Measurements from ENCODE around the gene PDZRN3. TPM values are rescaled to one million over a fixed set of nuclear protein-coding genes. Genes with fewer than 3 reads are reported as not detected.

PDZRN3 gene
- total and polyA plus RNA-seq, 10 donors, result 1.5 to 5.5 (median 2.8) TPM

DNA sequence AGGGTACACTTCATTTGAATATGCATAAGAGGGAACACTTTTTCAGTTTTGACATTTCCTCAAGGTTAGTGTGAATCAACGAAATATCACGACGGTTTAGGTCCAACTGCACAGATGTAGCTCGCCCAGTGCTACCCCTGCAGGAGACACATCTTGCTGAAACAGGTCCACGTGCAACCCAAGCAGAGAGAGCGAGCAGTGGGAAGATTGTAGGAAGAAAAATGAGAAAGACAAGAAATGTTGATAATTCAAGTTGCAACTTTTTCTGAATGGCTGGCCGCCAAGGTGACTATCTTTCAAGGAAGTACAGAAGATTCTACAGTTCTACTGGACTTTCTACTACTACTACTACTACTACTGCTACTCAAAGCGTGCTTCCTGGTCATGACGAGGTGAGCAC lies 231.7 kb downstream of the PDZRN3 start:
- no peaks in the 10 kb centered on the region for H3K9me3 ChIP-seq
- intact Hi-C loops (cut with DNase I; ENCODE audit: low total_unique reads), result no loop called here
- DNase-seq, result no peak
- H3K4me1 ChIP-seq, result no peaks in the 10 kb centered on the region
- no peak for TF ChIP-seq POLR2AphosphoS5 (IDR thresholded peaks at IDR 0.05)
- TF ChIP-seq, protein P1, sequence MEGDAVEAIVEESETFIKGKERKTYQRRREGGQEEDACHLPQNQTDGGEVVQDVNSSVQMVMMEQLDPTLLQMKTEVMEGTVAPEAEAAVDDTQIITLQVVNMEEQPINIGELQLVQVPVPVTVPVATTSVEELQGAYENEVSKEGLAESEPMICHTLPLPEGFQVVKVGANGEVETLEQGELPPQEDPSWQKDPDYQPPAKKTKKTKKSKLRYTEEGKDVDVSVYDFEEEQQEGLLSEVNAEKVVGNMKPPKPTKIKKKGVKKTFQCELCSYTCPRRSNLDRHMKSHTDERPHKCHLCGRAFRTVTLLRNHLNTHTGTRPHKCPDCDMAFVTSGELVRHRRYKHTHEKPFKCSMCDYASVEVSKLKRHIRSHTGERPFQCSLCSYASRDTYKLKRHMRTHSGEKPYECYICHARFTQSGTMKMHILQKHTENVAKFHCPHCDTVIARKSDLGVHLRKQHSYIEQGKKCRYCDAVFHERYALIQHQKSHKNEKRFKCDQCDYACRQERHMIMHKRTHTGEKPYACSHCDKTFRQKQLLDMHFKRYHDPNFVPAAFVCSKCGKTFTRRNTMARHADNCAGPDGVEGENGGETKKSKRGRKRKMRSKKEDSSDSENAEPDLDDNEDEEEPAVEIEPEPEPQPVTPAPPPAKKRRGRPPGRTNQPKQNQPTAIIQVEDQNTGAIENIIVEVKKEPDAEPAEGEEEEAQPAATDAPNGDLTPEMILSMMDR (IDR thresholded peaks at IDR 0.05 in 8 of 11, conservative IDR thresholded peaks at IDR 0.05 in 3 of 11), result no peak
- no peak for TF ChIP-seq POLR2A (IDR thresholded peaks at IDR 0.05)
- no peaks in the 10 kb centered on the region for H3K27me3 ChIP-seq (replicated peaks in 1 of 7)
- 87 to 90% (median 89%) methylated on average over 9 of the region's 9 CpGs for WGBS, 5 donors
- no peaks in the 10 kb centered on the region for H3K36me3 ChIP-seq
- H3K4me3 ChIP-seq, result no peak overlapping the region
- H3K27ac ChIP-seq, result no peak overlapping the region

DNA sequence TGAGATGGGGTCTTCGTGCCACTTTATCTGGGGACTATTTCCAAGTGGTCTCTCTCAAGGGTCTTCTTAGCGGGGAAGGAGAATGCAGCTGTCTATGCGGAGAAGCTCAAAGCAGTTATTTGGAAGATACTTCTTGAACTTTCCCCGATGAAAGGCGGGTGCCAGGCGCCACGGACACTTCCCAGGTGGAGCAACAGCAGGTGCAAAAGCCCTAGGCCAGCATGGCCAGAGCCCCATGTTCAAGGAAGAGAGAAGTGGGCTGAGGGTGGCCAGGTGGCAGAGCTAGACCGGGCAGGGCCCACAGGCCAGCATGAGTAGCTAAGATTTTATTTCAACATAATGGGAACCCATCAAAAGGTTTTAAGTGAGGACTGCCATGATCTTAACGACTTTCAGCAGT lies 232.8 kb downstream of the PDZRN3 start:
- no peaks in the 10 kb centered on the region for H3K36me3 ChIP-seq
- H3K27me3 ChIP-seq (replicated peaks in 1 of 7), result no peaks in the 10 kb centered on the region
- DNase-seq, result no peak
- H3K4me3 ChIP-seq, result no peak overlapping the region
- TF ChIP-seq, protein P1 (IDR thresholded peaks at IDR 0.05 in 8 of 11, conservative IDR thresholded peaks at IDR 0.05 in 3 of 11), result no peak
- TF ChIP-seq POLR2A (IDR thresholded peaks at IDR 0.05) (no peak), POLR2AphosphoS5 (IDR thresholded peaks at IDR 0.05) (no peak)
- 84 to 90% (median 85%) methylated on average over 9 of the region's 9 CpGs for WGBS, 5 donors
- no peak overlapping the region for H3K27ac ChIP-seq
- intact Hi-C loops (cut with DNase I; ENCODE audit: low total_unique reads), result no loop called here
- no peaks in the 10 kb centered on the region for H3K9me3 ChIP-seq
- no peaks in the 10 kb centered on the region for H3K4me1 ChIP-seq

DNA sequence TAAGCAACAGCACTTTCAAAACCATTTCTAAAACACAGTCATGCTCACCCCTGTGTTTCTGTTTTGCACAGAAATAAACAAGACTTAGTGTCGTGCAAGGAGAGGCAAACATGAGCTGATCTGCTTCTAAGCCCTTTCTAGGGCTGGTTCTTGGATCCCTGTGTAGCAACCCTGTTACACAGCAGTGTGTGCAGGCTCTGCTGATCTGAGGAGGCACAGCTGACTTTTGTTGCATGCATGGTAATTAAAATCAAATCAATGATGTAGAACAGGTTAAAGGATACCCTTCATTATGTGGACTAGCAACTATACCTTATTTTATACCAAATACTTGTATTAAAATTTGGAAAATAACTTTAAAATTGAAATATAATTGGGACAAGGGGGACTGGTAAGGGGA lies 234.8 kb downstream of the PDZRN3 start:
- TF ChIP-seq, protein P1 (IDR thresholded peaks at IDR 0.05 in 8 of 11, conservative IDR thresholded peaks at IDR 0.05 in 3 of 11), result no peak
- TF ChIP-seq POLR2A (IDR thresholded peaks at IDR 0.05), result no peak
- no peak for TF ChIP-seq POLR2AphosphoS5 (IDR thresholded peaks at IDR 0.05)
- peaks cover 0 to 2% (median 0%) of the 10 kb centered on the region in 8 donors for H3K9me3 ChIP-seq
- DNase-seq, result no peak
- 45 to 86% (median 58%) methylated on average over 1 of the region's 1 CpG for WGBS, 5 donors
- intact Hi-C loops (cut with DNase I; ENCODE audit: low total_unique reads), result no loop called here
- no peaks in the 10 kb centered on the region for H3K4me1 ChIP-seq
- H3K27ac ChIP-seq, result no peak overlapping the region
- no peaks in the 10 kb centered on the region for H3K27me3 ChIP-seq (replicated peaks in 1 of 7)
- H3K36me3 ChIP-seq, result no peaks in the 10 kb centered on the region
- no peak overlapping the region for H3K4me3 ChIP-seq

DNA sequence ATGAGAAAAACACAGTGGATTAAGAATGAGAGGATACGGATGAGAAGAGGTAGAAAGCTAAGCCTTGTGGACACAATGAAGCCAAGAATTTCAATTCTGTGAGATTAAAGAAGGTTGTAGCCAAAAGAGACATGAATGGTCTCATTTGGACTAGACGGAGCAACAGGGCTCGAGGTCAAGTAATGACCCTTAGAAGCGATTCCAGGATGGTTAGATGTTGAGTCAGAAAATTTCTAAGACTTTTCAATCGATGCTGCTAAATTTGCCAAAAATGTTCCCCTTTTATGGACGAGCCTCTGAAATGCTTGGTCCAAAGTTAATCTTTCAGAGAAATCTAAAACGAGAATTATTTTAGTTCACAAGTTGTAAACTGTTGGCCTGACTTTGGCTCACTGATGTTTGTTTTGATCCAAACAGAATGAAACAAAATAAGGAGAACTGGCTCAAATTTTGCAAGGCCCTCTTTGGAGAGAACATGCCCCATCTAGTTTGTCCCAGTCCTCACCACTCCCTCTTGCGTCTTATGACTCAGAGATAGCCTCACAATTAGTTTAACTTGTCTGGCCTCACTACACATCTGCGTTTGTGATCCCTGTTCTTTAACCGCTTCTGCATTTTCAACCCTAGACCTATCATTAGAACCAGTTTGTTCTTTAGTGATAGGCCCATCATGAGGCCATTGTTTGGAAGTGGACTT lies 235.5 kb downstream of the PDZRN3 start:
- no peak for TF ChIP-seq POLR2A (IDR thresholded peaks at IDR 0.05)
- TF ChIP-seq, protein P1 (IDR thresholded peaks at IDR 0.05 in 8 of 11, conservative IDR thresholded peaks at IDR 0.05 in 3 of 11), result no peak
- TF ChIP-seq POLR2AphosphoS5 (IDR thresholded peaks at IDR 0.05), result no peak
- H3K4me1 ChIP-seq, result no peaks in the 10 kb centered on the region
- no peak overlapping the region for H3K4me3 ChIP-seq
- H3K27ac ChIP-seq, result no peak overlapping the region
- no peak for DNase-seq
- H3K36me3 ChIP-seq, result peaks cover 0 to 5% (median 0%) of the 10 kb centered on the region in 6 donors
- 74 to 89% (median 88%) methylated on average over 10 of the region's 10 CpGs for WGBS, 5 donors
- intact Hi-C loops (cut with DNase I; ENCODE audit: low total_unique reads), result no loop called here
- H3K27me3 ChIP-seq (replicated peaks in 1 of 7), result no peaks in the 10 kb centered on the region
- H3K9me3 ChIP-seq, result peaks cover 0 to 9% (median 0%) of the 10 kb centered on the region in 8 donors
